HG02763 (cell line): ENCODE data around the gene OPN1SW.
A peak's percentile ranks its signal among the peaks of the same experiment; 100 is the strongest.

Source experiments
- ATAC-seq: cut with Tn5 transposase; IDR thresholded peaks from one replicate; pipeline ENCODE4 v1.9.1; 2021; ENCODE audit warnings: mild to moderate bottlenecking, moderate library complexity; ENCODE audit not compliant: unreplicated experiment

OPN1SW gene

DNA sequence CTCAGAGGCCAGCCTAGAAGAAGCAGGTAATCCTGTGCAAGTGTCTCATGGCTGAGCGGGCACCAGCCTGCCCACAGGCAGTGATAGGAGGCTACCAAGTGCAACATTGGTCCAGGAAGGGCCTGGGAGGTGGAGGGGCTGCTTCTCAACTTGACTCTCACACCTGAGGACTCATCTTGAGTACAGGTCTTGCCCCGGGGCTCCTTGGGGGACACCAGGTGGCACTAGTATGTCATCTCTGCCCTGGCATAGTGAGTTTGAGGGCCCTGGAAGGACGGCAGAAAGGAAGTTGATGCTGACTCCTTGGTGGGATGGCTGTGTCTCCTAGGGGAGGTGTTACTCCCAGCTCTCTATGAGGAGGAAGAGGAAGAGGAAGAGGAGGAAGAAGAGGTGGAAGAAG, 18.4 kb upstream of the OPN1SW start:
- no peak for ATAC-seq

DNA sequence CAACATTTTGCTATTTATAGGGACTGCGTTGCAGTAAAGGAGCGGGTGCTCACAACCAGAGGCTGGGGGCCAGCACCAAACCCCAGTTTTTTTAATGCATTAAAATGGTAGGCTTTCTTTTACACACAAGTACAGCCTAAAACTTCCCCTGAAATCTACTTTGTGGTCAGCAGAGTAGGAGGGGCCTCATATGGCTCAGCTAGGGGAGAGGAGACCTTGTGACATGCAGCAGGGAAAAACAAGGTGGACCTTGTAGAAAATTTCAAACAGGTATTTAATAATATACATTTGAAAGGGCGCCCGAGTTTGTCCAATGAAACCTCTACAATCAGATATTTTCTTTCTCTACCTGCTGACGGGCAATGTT, 17.6 kb upstream of the OPN1SW start:
- ATAC-seq, result no peak

DNA sequence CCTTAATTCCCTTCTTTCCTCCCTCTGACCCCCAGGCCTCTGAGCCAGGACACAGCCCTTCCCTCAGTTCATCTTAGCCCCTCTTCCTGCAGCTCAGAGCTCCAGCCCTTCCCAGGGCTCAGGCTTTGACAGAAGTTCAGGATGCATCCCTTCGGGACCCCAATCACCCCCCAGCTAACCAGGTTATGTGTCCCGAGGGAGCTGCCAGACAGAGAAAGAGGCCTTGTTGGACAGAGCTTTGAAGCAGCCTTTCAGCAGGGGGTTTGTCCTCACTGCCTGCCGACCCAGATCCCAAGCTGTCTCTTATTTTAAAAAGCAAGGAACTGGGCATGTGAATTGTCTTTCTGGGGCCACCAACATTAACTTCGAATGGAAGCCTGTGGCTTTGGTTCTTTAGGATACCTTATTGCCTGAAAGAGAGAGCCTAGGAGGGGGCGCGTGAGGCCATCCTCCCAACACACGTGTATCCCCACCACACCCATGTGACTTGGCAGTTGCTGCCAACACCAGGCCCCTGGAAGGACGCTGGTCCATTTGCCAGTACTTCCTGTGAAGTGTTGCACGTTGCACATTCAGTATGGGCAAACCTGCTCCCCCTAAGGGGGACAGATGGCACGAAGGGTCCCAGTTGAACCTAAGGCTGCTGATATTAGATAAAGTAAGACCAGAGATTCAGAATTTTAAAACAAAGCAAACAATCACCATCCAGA, 17.0 kb upstream of the OPN1SW start:
- no peak for ATAC-seq

DNA sequence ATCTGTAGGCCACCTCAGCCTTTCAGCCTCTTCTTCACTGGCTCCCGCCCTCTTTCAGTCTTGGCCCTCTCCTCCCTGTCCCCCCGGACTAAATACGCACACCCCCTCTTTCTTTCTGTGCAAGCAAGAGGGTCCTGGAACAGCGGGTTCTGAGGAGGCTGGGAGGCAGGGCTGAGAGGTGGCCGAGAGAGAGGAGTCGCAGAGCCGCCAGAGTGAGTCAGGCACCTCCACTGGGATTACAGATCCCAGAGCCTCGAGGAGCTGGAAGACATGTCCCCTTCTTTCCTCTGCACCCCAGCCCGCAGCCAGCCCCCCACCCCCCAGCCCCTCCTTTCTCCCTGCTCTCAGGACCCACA, 16.4 kb upstream of the OPN1SW start:
- ATAC-seq, result no peak

DNA sequence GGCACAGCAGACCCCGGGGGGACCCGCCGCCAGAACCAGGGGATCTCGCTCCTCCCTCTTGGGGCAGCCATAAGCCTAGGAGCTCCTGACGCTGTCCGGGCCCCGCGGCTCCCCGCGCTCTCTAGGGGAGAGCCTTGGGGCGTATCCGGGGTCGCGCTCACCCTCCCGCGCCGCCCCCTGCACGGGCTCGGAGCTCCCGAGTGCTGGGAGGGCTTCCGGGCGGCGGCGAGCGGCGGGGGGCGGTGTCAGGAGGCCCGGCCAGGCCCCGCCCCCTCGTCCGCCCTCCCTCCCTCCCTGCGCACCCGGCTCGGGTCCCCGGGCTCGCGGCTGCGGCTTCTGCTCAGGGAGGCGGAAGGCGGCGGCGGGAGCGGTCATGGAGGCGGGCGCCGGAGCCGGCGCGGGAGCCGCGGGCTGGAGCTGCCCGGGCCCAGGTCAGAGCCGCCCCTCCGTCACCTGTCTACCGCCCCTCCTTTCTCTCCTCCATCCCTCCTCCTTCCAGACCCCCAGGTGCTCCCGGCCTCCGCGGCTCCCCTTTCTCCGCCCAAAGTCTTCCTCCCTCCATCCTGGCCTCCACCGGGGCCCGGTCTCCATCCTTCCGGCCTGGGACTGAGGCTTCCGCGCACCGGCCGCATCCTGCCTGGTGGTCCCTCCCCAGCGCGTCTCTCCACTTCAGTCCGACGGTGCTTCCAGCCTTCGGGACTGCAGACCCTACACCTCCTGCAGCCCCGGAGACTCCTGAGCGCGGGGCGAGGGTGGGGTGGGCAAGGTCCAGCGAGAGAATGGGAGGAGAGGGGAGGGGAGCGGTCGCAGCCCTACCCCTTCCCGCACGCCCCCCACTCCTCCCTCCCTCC, 15.8 kb upstream of the OPN1SW start, which contains the start of gene CCDC136:
CCDC136 (plus strand) TSS at position 848 of the 851 bp plus-strand sequence. CDS start 444 bp downstream, outside the sequence.
- peak; percentile 74 for ATAC-seq

DNA sequence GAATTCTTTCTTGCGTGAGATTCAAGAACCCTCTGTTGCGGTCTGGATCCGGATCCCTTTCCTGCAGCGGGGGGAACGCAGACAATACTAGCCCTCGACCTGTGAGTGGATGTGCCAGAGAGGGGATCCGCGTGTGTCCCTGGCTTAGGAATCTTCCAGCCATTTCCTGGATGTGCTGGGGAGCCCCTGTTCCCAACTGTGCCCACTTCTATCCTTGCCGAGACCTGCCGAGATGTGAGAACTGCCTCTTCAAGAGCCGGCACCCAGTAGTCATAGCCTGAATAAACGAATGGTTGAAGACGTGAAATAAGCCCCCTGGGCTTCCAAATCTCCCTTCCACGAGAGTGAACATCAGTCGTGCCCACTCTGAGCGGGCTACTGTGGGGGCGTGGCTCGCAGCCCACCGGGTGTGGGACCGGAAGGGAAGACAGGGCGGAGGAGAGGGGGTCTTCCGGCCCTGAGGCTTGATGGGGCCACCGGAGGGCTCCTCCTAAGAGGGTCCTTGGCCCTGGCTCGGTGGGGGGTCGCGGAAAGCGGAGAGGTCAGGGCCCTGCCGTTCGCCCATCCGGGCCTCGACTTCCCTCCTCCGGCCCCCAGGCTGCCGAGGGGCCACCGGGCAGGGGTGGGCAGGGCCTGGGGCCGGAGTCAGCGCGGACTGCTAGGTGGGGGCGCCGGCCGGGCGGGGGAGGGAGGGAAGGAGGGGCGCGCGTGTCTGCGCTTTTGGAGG, 14.9 kb upstream of the OPN1SW start:
- no peak for ATAC-seq

DNA sequence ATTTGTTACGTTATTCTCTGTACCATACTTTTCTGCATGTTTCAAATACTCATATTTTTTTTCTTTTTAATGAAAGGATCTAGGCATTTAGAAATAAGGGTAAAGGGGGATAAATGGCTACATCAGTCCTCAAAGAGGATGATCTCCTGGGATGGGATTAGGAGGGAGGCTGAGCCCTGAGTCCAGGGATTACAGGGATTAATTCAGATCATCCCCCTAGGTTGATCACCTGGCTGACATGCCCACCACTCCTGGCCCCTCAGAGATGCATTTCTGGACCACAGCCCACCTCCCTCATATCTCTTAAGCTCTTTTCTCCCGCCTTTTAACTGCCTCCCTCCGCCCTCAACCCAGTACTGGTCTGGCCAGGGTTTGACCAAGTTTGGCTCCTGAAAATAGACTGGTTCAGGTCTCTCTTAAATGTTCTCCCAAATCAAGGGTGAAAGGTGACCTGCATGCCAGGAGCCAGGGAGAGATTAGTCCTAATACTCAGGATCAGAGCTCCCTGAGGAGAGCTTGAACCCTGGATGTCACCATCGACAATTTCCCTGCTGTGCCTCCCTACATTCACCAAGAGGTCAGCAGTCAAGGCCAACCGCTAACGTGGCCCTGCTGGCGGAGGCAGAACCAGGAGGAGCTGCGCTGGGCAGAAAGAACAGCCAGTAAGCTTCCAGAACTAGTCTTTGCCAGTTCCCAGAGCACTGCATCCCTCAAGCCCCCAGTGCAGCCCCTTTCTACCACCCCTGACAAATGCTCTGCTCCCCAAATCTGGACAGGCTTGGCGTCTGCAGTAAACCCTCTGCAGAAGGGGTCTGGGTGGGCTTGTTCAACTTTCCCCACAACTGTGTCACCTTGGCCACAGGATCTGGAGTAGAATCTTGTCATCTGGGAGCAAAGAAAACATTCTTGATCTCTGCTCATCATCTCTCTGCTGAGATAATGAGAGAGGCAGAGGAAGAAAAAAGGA, 13.1 kb upstream of the OPN1SW start:
- ATAC-seq, result no peak

DNA sequence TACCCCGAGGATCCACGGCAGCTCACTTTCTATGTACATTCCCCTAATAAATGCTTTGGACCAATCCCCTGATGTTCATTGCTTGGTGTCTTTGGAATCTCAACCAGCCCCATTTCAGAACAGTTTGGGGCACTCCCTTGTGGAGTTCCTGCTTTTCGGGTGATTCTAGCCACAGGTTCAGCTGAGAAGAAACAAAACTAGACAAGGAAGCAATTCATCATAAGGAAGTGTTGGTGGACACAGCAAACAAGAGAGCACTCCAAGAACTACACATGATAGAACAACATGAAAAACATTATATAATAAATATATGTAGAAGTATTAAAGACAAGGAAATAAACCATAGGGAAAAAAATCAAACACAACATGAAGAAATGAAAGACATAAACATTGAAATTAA, 10.1 kb upstream of the OPN1SW start:
- ATAC-seq, result no peak

DNA sequence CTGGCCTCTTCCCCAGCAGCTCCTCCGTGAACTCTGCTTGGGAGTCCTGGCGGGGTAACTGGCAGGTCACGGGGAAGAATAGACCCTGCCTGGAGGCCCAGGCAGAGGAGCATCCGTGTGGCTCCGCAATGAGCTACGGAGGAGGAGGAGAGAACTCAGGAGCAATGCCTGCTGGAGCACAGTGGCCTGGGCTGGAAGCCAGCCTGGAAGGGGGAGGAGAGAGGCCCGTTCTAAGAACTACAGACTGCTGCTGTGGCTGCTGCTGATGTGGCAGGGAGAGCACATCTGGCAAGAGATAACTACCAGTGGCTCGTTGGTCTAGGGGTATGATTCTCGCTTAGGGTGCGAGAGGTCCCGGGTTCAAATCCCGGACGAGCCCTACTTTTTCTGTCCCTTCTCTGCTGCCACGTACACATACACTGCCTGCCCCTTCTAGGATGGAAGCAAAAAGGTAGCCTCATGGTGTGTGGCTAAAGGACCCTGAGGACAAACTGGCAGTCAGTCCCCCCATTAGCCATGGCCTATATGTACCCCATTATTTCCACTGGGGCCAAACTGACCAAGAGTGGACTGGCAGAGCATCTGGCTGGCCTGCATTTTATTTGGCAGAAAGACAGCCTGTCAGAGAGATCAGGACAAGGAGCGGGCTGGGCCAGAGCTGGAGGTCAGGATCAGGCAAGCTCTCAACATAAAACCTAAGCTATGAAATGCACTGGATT, 7.7 kb upstream of the OPN1SW start:
- ATAC-seq, result no peak

DNA sequence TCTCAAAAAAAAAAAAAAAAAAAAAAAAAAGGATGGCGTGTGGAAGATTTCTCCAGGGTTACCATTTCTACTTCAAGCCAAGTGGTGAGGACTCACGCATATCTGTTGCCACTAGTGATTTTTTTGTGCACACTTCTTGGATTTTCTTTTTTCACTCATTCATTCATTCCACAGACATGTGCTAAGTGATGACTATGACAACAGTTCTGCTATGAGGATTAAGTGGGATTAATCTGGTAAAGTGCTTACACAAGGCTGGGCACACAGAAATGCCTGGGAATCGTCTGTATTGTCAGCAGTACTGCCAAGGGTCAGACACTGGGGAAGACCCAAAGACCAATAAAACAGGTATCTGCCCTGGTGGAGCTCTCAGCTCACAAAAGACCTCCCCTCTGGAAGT, 6.3 kb upstream of the OPN1SW start:
- ATAC-seq, result no peak

DNA sequence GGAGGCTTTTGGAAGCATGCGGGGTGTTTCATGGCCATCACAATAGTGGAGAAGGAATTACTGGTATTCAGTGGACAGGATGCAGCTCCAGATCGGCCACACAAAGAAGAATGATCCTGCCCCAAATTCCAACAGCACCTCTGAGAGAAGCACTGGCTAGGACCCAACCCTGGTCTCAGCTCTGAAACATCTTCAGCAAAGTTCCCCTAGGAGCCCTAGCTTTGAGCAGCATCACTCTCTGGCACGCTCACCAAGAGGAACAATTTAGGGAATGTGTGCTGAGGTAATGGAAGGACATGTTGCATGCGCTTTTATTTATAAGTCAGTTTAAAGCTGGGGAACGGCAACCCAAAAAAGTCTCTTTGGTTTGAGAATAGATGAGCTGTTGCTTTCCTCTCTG, 5.5 kb upstream of the OPN1SW start:
- no peak for ATAC-seq

DNA sequence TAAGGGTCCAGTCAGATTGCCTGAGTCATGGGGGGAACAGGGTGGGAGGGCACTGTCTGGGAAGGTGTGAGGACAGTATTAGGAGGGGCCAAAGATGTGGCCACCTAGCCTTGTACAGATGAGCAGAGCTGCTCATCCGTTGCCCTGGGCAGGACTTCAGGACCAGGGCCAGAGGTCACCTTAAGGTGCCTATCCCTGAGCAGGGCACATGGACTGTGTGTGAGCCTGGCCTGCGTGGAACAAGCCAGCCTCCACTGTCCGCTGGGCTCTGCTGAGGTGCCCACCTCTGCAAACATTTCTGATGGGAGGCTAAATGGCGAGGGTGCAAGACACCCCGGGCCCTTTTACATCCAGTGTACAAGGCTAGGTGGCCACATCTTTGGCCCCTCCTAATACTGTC, 3.4 kb upstream of the OPN1SW start:
- ATAC-seq, result no peak

DNA sequence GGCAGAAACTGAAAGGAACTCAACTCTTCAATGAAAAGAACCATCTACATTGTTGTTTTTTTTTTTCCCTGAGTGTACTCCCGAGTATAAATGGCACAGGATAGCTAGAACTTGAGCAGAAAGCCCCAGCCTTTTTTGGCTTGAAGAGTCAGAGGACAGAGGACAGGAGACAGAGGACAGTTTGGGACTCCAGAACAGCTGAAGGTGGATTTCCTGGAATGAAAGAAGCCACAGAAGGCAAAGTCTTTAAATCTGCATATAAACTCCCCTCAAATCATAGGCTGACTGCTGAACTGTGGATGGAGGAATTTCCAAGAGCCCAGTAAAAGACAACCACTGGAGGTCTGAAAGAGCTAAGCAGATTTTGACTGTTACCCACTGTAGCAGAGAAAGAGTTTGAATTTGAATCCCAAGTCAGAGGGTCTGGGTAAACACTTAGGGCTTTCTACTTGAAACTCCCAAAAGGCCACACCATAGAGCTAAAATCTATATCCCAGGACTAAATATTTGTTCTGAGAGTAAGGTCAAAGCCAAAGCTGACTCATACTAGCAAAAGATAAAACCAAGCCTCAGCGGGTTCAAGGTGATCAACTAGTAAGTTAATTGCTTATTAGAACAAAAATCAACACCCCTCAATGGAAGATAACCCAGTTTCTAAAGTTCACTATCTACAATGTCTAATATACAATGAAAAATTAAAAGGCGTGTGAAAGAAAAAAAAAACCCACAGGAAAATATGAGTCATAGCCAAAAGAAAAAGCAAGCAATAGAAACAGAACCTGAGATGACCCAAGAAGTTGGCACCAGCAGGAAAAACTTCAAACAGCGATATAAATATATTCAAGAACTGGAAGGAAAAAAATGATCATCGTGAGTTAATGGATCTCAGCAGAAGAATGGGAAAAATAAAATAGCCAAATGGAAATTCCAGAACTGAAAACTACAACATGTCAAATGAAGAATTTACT, 1.8 kb upstream of the OPN1SW start:
- no peak for ATAC-seq

DNA sequence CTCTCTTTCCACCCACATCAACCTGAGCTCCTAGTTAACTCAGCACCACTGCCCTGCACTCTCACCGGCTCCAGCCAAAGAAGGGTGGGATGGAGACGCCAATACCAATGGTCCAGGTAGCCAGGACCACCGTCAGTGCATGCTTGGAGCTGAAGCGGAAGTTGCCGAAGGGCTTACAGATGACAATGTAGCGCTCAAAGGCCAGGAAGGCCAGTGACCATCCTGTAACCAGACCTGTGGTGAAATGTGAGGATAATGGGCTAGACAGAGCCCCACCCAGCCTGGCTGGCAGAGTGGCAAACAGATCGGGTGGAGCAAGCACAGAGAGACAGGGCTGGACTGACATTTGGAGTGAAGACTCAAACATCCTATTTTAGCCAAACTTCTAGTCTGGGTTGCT, 673 bp downstream of the OPN1SW start:
- ATAC-seq, result no peak

DNA sequence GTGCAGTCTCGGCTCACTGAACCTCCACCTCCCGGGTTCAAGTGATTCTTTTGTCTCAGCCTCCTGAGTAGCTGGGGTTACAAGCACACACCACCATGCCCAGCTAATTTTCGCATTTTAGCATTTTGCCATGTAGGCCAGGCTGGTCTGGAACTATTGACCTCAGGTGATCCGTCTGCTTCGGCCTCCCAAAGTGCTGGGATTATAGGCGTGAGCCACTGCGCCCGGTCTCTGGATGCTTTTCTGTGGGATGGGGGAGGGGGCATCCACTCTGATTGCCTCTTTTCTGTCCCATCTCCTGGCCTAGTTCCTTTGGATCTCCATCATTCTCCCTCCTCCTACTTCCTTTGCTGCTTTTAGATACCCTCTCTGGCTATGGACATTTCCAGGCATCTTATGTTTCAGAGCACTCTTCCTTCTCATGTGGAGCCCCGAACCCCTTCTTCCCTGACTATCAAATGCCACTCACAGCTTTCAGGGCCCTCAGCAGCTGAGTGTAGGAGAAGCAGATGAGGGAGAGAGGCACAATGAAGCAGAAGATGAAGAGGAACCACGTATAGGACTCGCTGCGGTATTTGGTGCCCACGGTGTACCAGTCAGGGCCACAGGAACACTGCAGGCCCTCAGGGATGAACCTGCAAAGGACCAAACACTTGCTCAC, 1.4 kb downstream of the OPN1SW start:
- no peak for ATAC-seq

DNA sequence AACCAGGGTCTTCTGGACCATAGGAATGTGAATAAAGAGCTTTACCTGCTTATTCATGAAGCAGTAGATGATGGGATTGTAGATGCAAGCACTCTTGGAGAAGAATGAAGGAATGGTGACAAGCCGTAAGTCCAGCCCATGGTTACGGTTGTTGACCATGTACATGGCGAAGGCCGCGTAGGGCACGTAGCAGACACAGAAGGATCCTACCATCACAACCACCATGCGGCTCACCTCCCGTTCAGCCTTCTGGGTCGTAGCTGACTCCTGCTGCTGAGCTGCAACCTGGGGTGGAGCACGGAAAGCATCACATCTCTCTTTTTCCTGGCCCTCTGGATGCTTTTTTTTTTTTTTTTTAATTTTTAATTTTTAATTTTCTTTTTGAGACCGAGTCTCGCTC, 2.0 kb downstream of the OPN1SW start:
- no peak for ATAC-seq

DNA sequence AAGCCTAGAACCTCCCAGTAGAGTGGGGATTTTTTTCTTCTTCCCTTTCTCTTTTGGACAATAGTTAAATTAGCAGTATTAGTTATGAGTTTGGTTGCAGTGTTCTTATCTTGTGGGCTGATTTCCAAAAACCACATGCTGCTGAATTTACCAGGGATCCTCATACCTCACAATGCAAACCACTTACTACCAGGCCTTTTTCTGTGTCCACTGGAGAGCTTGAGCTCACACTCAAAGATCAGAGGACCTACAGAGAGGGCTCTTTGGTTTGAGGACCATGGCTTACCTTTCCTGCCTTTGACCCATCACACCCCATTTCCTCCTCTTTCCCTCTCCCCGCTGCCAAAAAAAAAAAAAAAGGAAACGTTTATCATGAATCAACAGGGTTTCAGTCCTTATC, 5.4 kb downstream of the OPN1SW start:
- ATAC-seq, result no peak

DNA sequence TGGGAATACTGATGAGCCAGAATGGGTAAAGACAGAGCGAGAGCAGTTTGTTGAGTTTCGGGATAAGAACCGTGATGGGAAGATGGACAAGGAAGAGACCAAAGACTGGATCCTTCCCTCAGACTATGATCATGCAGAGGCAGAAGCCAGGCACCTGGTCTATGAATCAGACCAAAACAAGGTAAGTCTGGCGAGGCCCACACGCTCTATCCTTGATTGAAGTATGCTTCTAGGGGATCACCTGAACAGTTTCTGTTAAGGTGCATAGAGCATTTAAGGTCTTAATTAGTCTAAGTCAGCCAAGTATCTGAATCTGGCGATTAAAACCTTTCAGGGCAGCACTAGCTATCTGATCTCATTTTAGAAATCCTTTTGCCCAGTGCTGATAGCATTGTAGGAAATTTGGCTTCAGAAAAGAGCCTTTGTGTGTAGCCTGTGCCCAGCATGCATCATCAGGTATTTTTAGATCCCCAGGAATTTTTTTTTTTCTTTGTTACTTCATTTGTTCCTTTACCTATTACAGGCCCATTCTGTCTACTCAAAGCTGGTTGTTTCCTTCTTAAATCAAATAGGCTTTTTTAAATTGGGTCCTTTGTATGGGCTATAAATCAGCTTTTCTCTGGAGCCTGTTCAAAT, 8.0 kb downstream of the OPN1SW start:
- ATAC-seq, result no peak
